ENCODE data around the gene KRTAP12-3.

The KRTAP12-3 gene

GRCh38 chr21:44702973-44703730, 45.4 kb downstream of the KRTAP12-3 start:
- DNase-seq (ENCODE audit: low read depth), result no peak

GRCh38 chr21:44703731-44704635, 46.3 kb downstream of the KRTAP12-3 start:
- DNase-seq (ENCODE audit: low read depth), result no peak

- no peak for DNase-seq (ENCODE audit: low read depth)
Observed at GRCh38 chr21:44704636-44705001, 46.9 kb downstream of the KRTAP12-3 start.

GRCh38 chr21:44706026-44706705, 48.4 kb downstream of the KRTAP12-3 start:
- no peak for DNase-seq (ENCODE audit: low read depth)

GRCh38 chr21:44706706-44707581, 49.2 kb downstream of the KRTAP12-3 start:
- no peak for DNase-seq (ENCODE audit: low read depth)

Data from iris pigment epithelial cell (primary cell).